GM18519 (cell line): ENCODE results near the gene ROBO1.
"Not testable (repeated sequence)": the region's sequence is repeated elsewhere in the genome, so short reads cannot be mapped to it uniquely, and the experiment has no call there.

ENCODE experiments used
- ATAC-seq: cut with Tn5 transposase; IDR thresholded peaks from one replicate; pipeline ENCODE4 v1.9.1; 2021; ENCODE audit warnings: mild to moderate bottlenecking, moderate library complexity; ENCODE audit not compliant: unreplicated experiment, low FRiP score

ROBO1 gene

GRCh38 chr3:79329154-79329553, 438.6 kb downstream of the ROBO1 start:
- no peak for ATAC-seq

DNA sequence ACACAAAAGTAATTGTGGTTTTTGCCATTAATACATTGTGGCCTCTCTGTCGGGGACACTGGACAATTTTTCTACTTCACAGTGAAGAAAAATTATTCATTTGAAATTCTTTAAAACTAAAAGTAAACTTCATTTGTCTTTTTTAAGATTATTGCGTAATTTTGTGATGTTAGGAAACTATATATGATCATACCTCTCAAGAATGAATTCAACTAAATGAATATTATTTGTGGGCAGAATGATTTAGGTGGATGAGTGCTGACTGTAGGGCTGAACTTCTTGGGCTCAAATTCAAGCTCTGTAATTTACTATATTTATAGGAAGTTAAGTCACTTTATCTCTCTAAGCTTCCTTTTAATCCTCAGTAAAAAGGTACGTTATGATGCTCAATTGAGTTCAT, 441.2 kb downstream of the ROBO1 start:
- no peak for ATAC-seq

DNA sequence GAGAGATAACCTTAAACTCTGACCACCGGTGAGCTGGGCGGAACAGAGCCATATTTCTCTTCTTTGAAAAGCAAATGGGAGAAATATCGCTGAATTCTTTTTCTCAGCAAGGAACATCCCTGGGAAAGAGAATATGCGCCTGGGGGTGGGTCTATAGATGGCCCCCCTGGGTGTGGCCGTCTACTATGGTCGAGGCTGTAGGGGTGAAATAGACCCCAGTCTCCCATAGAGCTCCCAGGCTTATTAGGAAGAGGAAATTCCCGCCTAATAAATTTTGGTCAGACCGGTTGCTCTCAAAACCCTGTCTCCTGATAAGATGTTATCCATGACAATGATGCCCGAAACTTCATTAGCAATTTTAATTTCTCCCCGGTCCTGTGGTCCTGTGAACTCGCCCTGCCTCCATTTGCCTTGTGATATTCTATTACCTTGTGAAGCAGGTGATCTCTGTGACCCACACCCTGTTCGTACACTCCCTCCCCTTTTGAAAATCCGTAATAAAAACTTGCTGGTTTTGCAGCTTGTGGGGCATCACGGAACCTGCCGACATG, 441.9 kb downstream of the ROBO1 start:
- not testable (repeated sequence) for ATAC-seq

DNA sequence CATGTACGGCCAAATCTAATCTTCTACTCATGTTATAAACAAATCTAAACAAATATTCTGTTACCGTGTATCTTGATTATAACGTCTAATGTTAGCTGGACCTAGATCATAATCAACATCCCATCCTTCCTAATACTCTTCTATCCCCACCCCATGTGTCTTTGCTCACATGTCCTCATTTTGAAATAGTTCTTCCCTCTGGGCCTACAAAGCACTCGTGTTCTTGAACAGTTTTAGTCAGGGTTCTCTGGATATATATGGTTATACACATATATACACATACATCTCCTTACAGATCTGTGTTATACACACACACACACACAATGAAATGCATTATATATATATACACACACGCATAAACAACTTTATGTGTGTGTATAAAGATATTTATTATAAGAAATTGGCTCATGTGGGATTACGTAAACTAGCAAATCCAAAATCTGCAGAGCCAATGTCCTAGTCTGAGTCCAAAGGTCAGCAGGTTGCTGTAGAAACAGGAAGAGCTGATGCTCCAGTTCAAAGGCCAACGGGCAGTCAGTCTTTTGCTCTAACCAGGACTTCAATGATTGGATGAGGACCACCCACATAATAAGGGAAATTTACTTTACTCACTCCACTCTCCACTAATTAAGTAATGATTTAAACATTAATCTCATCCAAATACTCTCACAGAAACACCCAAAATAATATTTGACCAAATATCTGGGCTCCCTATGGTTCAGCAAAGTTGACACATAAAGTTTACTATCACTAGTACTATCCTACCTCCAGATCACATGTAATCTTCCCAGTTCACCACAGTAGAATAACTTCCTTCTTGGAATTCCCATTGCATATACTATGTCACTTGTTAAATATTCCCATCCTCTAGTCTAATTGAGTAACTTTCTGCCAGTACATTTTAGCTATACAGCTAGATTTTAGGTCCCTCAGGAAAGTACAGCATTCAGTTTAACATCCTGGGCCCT, 450.0 kb downstream of the ROBO1 start:
- ATAC-seq = no peak

- ATAC-seq = no peak
Measured at GRCh38 chr3:79314962-79315361, 452.8 kb downstream of the ROBO1 start.

GRCh38 chr3:79314544-79314943, 453.3 kb downstream of the ROBO1 start:
- ATAC-seq = no peak

DNA sequence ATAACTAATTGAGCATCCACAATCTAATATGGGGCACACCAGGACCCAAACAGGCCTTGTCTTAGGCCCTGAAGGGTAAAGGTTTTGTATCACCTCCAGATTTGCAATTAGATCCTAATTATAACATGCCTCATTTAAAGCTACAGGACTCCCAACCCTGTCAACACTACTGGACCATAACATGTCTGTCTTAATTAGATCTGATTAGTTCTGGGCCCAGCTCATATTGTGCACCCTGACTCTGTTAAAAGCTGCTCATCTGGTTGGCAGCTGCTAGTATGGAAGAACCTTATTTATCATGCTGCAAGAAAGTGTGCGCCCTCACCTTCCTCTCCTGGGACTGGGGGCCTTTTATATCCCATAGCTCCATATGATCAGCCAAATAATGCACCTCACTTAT, 457.8 kb downstream of the ROBO1 start:
- no peak for ATAC-seq

GRCh38 chr3:79306934-79307570, 460.7 kb downstream of the ROBO1 start:
- ATAC-seq = no peak

GRCh38 chr3:79299949-79300635, 467.7 kb downstream of the ROBO1 start:
- ATAC-seq = not testable (repeated sequence)

GRCh38 chr3:79297245-79297960, 470.4 kb downstream of the ROBO1 start:
- no peak for ATAC-seq

GRCh38 chr3:79286882-79287281, 480.9 kb downstream of the ROBO1 start:
- ATAC-seq = no peak

DNA sequence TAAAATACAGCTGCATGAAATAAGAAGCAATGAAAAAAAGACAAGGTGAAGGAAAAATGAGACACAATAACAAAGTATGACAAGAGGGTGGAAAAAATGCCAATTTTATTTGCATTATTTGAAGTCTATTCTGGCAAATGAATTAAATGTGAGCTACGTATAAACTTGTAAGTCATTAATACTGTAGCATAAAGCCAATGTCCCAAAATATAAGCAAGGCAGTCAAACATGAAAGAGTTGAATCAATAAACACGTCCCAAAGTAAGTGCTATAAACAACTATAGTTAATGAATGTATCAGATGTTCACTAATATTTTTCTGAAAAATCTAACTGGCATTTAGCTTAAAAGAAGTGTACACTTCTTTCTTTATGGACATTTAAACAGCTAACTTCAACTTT, 481.9 kb downstream of the ROBO1 start:
- no peak for ATAC-seq

DNA sequence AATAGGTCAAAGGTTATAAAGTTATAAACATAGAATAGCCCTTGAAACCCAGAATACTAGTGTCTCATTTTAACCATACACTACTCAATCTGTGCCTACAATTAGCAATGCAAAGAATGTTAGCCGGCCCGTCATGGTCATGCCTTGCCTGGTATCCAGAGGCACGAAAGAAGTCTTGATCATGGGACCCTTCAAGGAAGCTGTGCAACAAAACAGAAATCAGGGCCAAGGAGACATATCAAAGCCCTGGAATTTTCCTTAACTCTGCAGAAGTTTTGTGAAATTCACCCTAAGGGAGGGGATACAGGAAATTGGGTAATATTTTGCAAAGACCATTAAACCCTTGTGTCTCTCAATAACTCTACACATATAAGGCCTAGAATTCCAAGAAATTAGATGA, 482.4 kb downstream of the ROBO1 start:
- no peak for ATAC-seq

DNA sequence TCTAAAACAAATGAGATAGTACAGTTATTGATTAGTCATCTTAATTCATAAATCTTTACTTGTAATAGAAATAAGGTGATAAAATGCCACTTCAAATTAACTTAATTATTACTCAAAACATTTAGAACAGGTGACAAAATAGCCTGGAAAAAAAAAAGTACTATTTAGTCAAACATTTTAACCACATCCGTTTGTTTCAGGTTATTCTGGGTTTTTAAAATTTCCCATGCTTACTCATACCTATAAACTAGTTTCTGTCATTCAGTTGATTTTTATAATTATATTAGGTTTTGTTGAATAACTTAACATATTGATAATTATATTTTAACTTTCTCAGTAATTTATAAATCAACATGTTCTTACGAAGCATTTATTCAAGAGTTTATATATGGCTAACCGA, 483.0 kb downstream of the ROBO1 start:
- no peak for ATAC-seq

DNA sequence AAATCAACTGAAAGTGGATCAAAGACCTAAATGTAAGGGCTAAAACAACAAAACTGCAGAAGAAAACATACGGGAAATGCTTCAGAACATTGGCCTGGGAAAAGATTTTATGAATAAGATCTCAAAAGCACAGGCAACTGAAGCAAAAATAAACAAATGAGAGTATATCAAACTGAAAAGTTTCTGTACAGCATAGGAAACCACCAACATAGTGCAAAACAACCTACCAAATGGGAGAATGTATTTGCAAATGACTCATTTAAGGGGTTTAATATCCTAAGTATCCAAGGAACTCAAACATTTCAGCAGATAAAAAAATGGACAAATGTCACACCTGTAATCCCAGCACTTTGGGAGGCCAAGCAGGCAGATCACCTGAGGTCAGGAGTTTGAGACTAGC, 489.1 kb downstream of the ROBO1 start:
- no peak for ATAC-seq

DNA sequence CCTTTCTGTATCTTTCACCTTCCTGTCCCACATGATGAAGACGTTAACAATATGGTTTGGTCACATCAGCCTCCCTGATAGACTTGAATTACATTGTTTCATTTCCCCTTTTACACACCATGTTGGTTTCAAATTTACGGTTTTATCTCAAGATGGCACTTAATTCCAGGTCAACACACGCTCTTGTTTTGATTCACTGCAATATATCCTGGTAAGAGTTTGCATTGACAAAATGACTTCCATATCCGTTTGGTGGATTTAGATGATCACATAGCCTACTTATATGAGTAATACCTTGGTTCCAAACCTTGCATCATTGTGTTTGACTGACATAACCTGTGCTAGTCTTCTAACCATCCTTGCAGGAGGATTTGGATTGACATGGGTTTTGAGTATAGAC, 499.4 kb downstream of the ROBO1 start:
- no peak for ATAC-seq

DNA sequence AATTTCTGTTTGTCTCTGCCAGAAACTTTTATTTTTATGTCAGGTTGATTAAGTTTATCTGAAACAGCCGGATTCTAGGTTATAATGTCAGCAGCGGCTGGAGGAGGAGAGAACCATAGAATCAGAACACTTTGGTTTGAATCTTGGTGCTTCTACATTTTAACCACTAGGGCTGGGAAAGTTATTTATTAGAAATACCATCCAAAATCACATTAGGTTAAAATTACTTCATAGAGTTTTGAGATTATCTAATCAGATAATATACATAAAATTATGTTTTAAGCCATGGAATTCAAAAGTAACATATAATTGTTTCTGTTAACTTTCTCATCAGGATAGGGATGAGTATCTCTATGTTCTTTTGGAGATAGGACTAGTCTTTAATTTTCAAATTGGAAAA, 502.9 kb downstream of the ROBO1 start:
- ATAC-seq = no peak

DNA sequence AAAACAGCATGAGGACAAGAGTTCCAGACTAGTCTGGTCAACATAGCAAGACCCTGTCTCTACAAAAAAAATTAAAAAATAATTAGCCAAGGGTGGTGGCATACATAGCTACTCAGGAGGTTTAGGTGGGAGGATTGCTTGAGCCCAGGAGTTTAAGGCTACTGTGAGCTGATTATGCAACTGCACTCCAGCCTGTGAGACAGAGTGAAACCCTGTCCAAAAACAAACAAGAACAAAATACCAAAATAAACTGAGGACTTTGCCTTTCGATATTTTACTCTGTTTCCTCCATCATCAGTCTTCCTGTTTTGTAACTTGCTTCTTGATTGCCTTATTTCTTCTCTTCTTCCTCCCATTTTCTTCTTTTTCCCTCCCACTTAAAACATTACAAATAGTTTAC, 504.4 kb downstream of the ROBO1 start:
- no peak for ATAC-seq

DNA sequence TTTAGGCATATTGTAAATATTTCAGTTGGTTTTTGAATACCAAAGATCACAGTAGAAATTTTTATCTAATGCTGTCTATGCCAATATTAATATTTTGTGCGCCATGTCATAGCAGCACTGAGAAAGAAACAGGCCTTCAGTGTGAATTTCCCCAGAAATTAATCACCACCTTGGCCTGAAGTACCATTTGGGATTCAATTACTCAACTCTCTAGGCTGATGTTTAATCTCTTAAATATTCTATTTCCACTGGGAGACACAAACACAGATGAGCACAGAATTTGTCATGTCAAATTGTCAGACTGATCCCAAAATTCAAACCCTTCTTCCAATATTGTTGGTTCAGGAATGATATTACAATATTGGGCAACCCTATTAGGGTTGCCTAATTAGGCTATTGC, 509.3 kb downstream of the ROBO1 start:
- ATAC-seq = no peak

- no peak for ATAC-seq
Measured at GRCh38 chr3:79257791-79258190, 510.0 kb downstream of the ROBO1 start.
